Ishikawa (cell line): ENCODE measurements around the gene CISD3.

Source experiments
- CEBPB ChIP-seq: IDR thresholded peaks from 2 replicates; pipeline ENCODE4 v1.6.1; 2012
- CREB1 ChIP-seq: IDR thresholded peaks from 2 replicates; pipeline ENCODE4 v1.6.1; 2012; ENCODE audit warnings: low read depth
- EGR1 ChIP-seq: IDR thresholded peaks from 2 replicates; pipeline ENCODE4 v1.6.1; 2012
- EP300 ChIP-seq: IDR thresholded peaks from 2 replicates; pipeline ENCODE4 v1.6.1; 2012; ENCODE audit warnings: borderline replicate concordance
- FOXM1 ChIP-seq: IDR thresholded peaks from 2 replicates; pipeline ENCODE4 v1.6.1; 2012; ENCODE audit warnings: low read depth, borderline replicate concordance
- NFIC ChIP-seq: IDR thresholded peaks from 2 replicates; pipeline ENCODE4 v1.6.1; 2012
- RAD21 ChIP-seq: IDR thresholded peaks from 2 replicates; pipeline ENCODE4 v1.6.1; 2012; ENCODE audit warnings: low read depth
- TAF1 ChIP-seq: IDR thresholded peaks from 2 replicates; pipeline ENCODE4 v1.6.1; 2012; ENCODE audit warnings: low read depth, mild to moderate bottlenecking
- TCF12 ChIP-seq: IDR thresholded peaks from 2 replicates; pipeline ENCODE4 v1.6.1; 2012; ENCODE audit warnings: low read depth
- TEAD4 ChIP-seq: IDR thresholded peaks from 2 replicates; pipeline ENCODE4 v1.6.1; 2012
- YY1 ChIP-seq: IDR thresholded peaks from 2 replicates; pipeline ENCODE4 v1.6.1; 2012; ENCODE audit warnings: low read depth
- ZBTB7A ChIP-seq: IDR thresholded peaks from 2 replicates; pipeline ENCODE4 v1.6.1; 2012; ENCODE audit warnings: low read depth
- TF ChIP-seq, protein P1 (sequence below): IDR thresholded peaks from 2 replicates; pipeline ENCODE4 v1.6.1; 2012
- TF ChIP-seq, protein P2 (sequence below): IDR thresholded peaks from 2 replicates; pipeline ENCODE4 v1.6.1; 2012
- TF ChIP-seq, protein P3 (sequence below): IDR thresholded peaks from 2 replicates; pipeline ENCODE4 v1.6.1; 2012; ENCODE audit warnings: low read depth, mild to moderate bottlenecking

CISD3 gene

DNA sequence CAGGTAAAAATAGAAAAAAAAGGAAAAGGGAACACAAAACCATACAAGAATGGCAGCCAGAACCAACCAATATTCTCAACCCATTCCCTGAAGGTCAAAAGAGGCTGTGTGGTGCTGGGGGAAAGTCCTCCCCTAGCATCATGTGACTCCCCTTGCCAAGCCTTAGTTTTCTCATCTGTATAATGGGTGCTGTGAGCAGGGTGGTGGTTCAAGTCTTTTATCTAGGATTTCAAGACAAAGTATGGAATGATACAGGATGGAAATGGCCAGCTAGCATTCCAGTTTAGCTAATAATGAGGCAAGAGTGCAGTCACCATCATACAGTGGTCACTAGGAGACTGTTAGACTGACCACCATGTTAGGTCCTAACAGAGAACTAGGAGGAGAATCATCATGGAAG is 43.1 kb downstream of the CISD3 start:
- TF ChIP-seq NFIC (no peak), TCF12 (no peak), RAD21 (no peak), CREB1 (no peak), TAF1 (no peak)
- TF ChIP-seq, protein P1, sequence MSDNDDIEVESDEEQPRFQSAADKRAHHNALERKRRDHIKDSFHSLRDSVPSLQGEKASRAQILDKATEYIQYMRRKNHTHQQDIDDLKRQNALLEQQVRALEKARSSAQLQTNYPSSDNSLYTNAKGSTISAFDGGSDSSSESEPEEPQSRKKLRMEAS = no peak

DNA sequence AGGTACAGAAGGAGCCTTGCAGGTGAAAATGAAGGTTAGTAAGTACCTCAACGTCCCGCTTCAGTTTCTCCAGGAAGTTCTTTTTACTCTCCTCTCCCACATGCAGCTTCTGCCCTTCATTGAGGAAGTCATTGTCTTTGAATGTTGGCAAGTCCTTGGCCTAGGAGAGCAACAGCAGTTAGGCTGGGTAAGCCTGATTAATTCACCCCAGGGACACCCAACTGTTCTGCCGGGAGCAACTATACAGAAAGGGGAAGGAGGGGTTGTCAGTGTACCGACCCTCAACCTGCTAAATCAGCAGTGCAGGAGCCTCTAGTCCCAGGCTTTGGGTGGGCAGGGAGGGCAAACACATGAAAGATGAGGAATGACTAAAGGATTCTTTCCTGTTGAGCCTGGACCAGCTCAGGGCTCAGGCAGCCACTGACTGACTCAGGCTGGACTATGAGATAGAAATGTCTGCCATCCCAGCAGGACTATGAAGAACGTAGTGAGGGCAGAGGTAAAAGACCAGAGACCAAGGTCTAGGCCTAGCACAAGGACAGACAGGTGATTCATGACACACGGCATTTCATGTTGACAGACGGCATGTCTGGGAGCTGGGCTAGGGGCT is 47.6 kb downstream of the CISD3 start:
- TF ChIP-seq TAF1 (no peak), ZBTB7A (no peak), FOXM1 (no peak), EP300 (no peak), RAD21 (no peak), TCF12 (no peak), EGR1 (no peak), CREB1 (no peak), YY1 (no peak), NFIC (no peak), TEAD4 (no peak), CEBPB (no peak)
- TF ChIP-seq, protein P2, sequence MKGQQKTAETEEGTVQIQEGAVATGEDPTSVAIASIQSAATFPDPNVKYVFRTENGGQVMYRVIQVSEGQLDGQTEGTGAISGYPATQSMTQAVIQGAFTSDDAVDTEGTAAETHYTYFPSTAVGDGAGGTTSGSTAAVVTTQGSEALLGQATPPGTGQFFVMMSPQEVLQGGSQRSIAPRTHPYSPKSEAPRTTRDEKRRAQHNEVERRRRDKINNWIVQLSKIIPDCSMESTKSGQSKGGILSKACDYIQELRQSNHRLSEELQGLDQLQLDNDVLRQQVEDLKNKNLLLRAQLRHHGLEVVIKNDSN = no peak
- TF ChIP-seq, protein P3, sequence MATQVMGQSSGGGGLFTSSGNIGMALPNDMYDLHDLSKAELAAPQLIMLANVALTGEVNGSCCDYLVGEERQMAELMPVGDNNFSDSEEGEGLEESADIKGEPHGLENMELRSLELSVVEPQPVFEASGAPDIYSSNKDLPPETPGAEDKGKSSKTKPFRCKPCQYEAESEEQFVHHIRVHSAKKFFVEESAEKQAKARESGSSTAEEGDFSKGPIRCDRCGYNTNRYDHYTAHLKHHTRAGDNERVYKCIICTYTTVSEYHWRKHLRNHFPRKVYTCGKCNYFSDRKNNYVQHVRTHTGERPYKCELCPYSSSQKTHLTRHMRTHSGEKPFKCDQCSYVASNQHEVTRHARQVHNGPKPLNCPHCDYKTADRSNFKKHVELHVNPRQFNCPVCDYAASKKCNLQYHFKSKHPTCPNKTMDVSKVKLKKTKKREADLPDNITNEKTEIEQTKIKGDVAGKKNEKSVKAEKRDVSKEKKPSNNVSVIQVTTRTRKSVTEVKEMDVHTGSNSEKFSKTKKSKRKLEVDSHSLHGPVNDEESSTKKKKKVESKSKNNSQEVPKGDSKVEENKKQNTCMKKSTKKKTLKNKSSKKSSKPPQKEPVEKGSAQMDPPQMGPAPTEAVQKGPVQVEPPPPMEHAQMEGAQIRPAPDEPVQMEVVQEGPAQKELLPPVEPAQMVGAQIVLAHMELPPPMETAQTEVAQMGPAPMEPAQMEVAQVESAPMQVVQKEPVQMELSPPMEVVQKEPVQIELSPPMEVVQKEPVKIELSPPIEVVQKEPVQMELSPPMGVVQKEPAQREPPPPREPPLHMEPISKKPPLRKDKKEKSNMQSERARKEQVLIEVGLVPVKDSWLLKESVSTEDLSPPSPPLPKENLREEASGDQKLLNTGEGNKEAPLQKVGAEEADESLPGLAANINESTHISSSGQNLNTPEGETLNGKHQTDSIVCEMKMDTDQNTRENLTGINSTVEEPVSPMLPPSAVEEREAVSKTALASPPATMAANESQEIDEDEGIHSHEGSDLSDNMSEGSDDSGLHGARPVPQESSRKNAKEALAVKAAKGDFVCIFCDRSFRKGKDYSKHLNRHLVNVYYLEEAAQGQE = no peak
- TF ChIP-seq, protein P1 = no peak

DNA sequence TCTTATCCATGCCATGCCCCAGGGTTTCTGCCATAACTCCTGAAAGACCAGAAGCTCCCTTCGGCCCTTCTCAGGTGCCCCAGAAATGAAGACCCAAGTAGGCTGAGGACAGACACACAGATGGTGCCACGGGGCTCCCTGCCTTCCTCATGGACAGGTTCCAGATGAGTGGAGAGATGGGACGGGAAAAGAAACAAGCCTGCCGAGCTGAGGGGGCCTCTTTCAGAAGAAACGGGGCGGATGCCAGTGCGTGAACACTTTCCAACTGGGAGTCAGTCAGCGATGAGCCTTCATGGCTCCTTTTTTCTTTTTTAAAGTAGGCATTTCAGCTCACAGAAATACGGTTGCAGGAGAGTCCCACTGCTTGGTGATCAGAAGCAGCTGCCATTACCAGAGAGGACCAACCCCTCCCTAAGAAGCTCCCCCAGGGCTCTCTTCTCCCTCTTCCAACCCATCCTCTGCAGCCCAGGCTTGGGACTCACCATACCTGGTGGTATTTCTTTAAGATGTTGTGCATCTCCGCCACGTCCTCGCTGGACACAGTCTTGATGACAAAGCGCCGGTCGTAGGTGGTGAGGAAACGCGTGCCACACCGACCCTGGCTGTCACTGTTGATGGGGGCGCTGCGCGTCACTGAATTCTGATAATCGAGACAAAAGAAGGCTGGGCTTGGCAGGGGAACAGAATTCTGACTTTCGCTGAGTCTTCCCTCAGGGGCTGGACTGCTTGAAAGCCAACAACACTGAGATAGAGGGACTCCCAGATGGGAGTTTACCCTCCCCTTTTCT is 50.0 kb downstream of the CISD3 start:
- TF ChIP-seq RAD21 (no peak), CEBPB (no peak), EP300 (no peak), CREB1 (no peak), NFIC (no peak), TAF1 (no peak), TCF12 (no peak), ZBTB7A (no peak), TEAD4 (no peak), FOXM1 (no peak), EGR1 (no peak), YY1 (no peak)
- TF ChIP-seq, protein P2 = no peak
- TF ChIP-seq, protein P1 = no peak
- TF ChIP-seq, protein P3 = no peak

DNA sequence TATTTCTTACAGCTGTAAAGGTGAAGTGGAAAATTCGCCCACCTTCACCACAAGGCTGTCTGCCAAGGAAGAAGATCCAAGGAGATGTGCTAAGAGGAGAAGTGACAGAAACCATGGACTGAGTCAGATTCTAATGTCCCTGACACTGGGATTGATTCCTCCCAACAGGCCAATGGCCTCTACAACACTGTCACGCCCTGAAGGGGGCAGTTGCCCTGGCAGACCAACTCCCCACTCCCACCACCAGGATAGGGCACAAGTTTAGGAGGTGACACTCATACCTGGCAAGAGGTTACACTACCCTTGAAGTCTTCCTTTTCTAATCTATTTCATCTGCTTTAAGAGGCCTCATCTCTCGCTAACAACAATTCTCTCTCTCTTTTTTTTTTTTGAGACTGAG is 53.1 kb downstream of the CISD3 start:
- TF ChIP-seq TEAD4 (no peak), CREB1 (no peak), EP300 (no peak), TAF1 (no peak), NFIC (no peak), FOXM1 (no peak), EGR1 (no peak), CEBPB (no peak), ZBTB7A (no peak), TCF12 (no peak), RAD21 (no peak)
- TF ChIP-seq, protein P2 = no peak
- TF ChIP-seq, protein P1 = no peak
